Umbilical cord (tissue), 2 donors: ENCODE results near the gene HRK. TPM values are rescaled to one million over a fixed set of nuclear protein-coding genes. Genes with fewer than 3 reads are reported as not detected.
"Not testable (repeated sequence)": the region's sequence is repeated elsewhere in the genome, so short reads cannot be mapped to it uniquely, and the experiment has no call there.

Experiments
- DNase-seq: peaks from one replicate; pipeline ENCODE4 v3.0.0-alpha.2; 2015; ENCODE audit warnings: low spot score
- total RNA-seq: library from RNA; depleted of rRNA; stranded (reverse); fragments of >200 nt; gene quantifications from one replicate; pipeline ENCODE4 v1.2.3, GENCODE V29; 2014; ENCODE audit warnings: low replicate concordance; ENCODE audit not compliant: insufficient read depth

HRK gene
- total RNA-seq, 1 donor from 2014 or later, result 0.96 TPM

DNA sequence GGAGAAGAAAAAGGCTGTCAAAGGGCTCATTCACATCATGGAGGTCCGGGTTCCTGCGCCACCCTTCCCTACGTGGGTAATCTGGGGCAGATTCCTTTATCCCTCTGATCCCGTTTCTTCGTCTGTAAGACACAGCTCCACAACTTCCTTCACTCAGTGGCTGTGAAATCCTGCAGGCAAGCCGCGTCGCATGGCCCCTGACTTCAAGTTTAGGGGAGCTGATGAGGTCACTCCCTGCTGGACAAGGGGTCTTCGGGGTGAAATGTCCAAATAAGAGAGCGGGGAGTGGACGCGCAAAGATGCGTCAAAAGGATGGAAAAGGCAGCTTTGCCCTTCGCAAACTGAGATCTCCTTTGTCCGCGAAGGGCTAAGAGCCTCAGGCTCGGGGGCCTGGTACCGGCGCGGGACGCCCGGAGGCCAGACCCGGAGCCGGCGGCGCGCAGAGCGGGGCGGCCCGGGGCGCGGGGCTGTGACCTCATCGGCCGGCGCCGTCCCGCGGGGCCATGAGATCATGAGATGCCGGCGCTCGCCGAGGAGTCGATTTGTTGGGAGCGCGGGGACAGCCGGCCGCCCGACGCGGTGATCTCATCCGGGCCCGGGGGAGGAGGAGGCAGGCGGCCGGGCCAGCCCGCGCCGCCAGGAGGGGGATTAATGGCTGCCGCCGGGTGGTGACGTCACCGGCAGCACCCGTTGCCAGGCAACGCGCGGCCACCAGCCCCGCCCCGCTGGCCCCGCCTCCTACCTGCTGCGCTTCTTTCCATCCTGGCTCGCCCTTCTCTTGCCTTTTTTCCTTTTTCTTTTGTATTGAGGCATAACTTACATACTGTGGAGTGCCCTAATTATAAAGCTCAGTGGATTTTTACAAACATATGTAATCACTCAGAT lies 62.1 kb downstream of the HRK start:
- peak; percentile 92 for DNase-seq

DNA sequence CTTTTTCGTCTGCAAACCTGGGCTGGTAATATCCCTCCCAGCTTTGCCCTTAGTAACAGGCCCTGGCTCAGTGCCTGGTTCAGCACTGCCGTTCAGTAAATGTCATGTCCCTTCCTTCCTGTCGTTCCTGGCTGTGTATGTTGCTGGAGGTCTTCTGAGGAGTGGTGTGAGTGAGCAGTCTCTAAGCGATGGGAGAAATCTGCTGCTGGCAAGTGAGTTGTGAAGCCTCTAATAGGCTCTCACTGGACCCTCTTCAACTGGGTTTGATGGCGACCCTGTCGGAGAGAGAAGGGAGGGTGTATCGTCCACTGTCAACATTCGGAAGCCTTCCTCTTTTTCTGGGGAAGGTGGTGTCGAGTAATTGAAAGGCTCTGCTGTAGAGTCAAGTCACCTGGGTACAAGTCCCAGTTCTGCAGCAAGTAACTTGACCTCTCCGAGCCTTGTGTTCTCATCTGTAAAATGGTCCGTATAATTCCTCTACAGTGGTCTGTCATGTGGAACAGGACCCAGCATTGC lies 62.8 kb downstream of the HRK start:
- peak; percentile 20 for DNase-seq

DNA sequence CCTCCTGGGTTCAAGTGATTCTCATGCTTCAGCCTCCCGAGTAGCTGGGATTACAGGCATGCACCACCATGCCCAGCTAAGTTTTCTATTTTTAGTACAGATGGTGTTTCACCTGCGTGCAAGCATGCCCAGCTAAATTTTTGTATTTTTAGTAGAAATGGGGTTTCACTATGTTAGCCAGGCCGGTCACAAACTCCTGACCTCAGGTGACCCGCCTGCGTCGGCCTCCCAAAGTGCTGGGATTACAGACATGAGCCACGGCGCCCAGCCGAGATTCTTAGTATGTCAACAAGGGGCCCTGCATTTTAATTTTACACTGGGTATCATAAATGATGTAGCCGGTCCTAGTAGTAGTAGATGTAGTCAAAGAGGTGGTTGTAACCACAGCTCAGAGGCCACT lies 66.5 kb downstream of the HRK start:
- DNase-seq, result not testable (repeated sequence)

DNA sequence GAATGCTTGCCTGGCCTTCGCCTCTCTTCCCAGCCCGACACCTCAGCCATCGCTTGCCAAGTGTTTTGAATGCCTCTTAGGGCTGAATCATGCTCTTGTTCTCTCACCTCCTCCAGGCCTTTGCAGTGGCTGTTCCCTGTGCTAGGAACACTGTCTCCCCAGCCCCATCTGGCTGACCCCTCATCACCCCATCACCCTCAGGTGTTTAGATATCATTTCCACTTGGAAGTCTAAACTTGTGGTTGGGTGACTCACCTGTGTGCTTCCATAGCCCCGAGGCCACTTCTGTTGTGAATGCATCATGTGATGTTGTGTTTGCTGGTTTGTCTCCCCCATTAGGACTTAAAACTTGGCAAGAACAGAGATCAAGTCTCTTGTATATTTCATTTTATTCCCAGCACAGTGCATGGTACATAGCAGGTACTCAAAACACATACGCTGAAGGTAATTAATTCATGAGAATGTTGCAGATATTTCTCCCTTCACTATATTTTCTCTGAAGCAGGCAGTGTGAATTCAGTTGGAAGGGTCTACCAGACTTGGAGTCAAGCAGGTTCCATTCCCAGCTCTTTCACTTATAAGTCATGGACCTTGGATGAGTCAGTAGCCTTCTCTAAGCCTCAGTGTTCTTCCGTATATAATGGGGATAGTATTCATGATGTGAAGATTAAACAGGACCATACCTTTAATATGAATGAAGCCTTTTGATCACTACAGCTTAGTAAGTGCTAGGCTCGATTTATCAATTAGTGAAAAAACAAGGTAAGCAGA lies 67.8 kb downstream of the HRK start:
- no peak for DNase-seq

DNA sequence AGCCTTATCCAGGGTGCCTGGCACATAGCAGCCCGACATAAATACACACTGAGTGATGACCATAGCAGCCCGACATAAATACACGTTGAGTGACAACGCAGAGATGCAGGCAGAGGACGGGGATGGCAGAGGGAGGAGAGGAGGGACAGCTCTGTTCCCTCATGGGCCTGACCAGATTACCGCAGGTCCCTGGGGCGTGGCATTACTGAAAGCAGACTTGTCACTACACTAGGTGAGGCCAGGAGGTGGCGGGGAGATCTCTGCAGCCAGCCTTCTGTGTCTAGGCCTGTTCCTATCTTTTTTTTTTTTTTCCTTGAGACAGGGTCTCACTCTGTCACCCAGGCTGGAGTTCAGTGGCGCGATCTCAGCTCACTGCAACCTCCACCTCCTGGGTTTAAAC lies 69.0 kb downstream of the HRK start:
- DNase-seq, result no peak

DNA sequence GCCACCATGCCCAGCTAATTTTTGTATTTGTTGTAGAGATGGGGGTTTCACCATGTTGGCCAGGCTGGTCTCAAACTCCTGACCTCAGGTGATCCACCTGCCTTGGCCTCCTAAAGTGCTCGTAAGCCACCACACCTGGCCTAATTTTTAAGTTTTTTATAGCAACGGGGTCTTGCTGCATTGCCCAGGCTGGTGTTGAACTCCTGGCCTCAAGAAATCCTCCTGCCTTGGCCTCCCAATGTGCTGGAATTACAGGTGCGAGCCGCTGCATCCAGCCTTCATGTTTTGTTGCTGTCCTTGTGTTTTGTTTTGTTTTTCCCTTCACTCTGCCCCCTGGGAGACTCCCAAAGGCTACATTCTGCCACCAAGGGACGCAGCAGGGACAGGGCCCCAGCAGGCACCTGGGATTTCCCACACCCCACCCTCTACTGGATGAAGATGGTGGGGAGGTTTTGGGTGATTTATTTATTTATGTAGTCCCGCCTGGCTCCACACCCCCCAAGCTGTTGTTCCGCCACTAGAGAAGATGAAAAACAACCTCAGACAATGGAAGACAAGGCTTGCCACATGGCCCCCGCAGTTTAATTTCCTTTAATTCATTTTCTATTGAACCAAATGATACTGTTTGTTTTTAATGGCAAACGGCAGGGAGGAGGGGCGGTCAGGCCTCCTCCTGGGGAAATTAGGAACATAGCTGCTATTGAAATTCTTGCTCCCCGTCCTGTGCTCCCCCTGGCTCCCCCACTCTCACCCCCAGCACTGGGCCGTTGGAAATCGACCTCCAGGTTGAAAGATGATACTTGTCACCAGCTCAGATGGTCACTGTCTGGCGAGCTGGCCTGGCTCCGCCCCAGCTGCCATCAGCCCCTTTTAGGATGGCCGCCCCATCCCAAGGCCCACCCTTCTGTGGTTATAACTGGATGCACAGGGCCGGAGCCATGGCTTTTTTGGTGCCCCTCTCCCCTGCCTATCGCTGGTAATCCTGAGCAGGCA lies 72.8 kb downstream of the HRK start:
- no peak for DNase-seq

DNA sequence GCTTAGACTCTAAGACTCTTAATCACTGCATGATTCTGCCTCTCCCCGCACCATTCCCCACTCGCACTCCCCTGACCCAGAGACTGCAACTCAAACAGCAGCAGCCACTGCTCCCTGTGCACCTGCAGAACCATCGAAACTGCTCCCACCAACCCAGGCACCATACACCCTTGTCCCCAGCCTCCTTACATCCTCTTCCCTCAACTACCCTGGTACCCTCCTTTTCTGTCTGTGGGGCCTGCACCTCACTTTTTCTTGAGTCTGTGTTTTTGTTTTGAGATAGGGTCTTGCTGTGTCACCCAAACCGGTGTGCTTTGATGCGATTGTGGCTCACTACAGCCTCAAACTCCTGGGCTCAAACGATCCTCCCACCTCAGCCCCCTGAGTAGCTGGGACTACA lies 73.7 kb downstream of the HRK start:
- no peak for DNase-seq

DNA sequence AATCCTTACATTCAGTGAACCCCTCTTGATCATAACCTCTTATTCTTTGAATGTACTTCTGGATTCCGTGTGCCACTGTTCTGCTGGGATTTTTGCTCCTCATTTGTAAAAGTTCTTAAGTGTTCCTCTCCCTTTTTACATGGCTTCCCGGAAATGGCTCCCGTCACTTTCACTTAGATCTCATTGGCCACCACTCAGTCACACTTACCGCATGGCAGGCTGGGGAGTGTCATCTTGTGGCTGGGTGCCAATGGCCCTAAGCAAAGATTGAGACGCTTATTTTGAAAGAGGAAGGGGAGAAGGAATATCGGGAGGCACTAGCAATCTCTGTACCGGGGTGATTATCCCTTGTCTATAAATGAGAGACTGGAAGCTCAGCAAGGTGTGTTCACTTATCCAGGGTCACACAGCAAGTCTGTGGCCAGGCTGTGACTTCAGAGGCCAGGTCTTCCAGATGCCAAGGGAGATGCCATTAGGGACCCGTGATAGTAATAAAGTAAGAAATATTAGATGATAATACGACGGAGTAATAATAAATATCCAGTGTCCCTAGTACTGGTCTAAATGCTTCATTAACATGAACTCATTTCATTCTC lies 74.3 kb downstream of the HRK start:
- no peak for DNase-seq

Other genes starting within 250 kb of the HRK start
- 10.6 TPM for gene SPRING1, start 143.4 kb downstream of the HRK start, total RNA-seq
- gene RNFT2, start 143.1 kb downstream of the HRK start, total RNA-seq, result 0.48 TPM
- gene FBXW8, start 29.5 kb upstream of the HRK start, total RNA-seq, result 24.8 TPM
- gene TESC, start 218.0 kb upstream of the HRK start, total RNA-seq, result 0.96 TPM